Measurements from ENCODE around the gene MAN2C1. TPM values are rescaled to one million over a fixed set of nuclear protein-coding genes. Genes with fewer than 3 reads are reported as not detected.
"Not testable (repeated sequence)": the region's sequence is repeated elsewhere in the genome, so short reads cannot be mapped to it uniquely, and the experiment has no call there.

MAN2C1 gene
- total and polyA plus RNA-seq, 12 donors = 86.7 to 371 (median 108) TPM

DNA sequence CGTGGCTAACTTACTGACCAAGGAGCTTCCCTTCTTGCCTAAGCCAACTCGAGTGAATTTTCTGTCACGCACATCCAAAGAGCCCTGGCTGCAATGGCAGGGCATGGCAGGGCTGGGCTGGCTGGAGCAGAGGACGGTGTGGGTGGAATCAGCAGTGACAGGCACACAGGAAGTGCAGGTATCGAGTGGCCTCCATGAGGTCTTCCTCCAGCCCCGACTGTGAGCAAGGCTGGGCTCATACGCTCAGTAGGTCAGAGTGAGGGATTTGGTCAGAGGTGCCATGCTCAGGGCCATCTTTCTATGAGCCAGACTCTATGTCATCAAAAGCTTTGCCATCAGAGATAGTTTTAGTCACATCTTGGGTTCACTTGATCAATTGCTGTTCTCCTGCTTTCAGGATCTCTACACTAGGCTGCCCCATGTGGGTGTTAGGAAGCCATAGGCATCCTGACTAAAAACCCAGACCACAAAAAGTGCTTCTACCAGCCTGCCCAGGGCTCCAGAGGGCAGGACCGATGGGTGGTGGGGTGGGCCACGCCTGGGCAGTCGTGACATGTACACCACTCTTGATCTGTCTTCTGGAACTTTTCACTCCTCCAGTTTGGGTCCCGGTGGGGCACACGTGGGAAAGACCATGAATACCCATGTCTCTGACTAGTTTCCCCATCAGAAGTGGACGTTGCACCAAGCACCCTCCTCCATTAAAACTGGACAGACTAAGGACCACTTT lies 55.1 kb downstream of the MAN2C1 start:
- 81 to 86% methylated on average over 13 of the region's 13 CpGs for WGBS, 2 donors
- Histone ChIP-seq H3K4me1 (no peaks in the 10 kb centered on the region), H3K27ac (no peak overlapping the region), H3K9me3 (no peaks in the 10 kb centered on the region), H3K4me3 (no peak overlapping the region), H3K27me3 (peaks cover 0 to 19% (median 8%) of the 10 kb centered on the region in 7 donors), H3K36me3 (no peaks in the 10 kb centered on the region)
- TF ChIP-seq, protein P1, sequence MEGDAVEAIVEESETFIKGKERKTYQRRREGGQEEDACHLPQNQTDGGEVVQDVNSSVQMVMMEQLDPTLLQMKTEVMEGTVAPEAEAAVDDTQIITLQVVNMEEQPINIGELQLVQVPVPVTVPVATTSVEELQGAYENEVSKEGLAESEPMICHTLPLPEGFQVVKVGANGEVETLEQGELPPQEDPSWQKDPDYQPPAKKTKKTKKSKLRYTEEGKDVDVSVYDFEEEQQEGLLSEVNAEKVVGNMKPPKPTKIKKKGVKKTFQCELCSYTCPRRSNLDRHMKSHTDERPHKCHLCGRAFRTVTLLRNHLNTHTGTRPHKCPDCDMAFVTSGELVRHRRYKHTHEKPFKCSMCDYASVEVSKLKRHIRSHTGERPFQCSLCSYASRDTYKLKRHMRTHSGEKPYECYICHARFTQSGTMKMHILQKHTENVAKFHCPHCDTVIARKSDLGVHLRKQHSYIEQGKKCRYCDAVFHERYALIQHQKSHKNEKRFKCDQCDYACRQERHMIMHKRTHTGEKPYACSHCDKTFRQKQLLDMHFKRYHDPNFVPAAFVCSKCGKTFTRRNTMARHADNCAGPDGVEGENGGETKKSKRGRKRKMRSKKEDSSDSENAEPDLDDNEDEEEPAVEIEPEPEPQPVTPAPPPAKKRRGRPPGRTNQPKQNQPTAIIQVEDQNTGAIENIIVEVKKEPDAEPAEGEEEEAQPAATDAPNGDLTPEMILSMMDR (IDR thresholded peaks at IDR 0.05) = no peak
- ATAC-seq (no peak), DNase-seq (no peak)
- intact Hi-C loops (cut with DNase I) = loop anchor here in 1 of 10 donors (10.0 kb wide), 2 partner anchors 68 to 98 kb away; no protein-coding TSS in a partner anchor

DNA sequence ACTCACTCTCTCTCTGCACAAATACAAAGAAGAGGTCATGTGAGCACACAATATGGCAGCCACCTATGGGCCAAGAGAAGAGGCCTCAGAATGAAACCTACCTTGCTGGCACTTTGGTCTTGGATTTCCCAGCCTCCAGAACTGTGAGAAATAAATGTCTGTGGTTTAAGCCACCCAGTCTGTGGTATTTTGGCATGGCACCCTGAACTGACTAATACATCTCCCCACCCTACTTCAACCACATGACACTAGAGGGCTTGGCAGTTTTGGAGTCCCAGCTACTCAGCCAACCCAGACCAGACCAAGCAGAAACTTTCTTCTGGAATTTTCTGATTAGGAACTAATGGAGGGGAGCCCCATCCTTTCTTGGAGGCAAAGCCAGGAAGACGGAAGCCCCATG lies 55.9 kb downstream of the MAN2C1 start:
- not testable (repeated sequence) for H3K27ac ChIP-seq

DNA sequence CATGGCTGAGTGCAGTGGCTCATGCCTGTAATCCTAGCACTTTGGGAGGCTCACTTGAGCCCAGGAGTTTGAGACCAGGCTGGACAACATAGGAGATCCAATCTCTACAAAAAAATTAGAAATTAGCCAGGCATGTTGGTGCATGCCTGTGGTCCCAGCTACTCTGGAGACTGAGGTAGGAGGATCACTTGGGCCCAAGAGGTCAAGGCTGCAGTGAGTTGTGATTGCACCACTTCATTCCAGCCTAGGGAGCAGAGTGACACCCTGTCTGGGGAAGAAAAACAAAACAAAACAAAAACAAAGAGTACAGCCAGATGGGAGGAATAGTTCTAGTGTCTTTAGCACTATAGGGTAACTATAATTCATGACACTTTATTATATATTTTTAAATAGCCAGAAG lies 58.7 kb downstream of the MAN2C1 start:
- Histone ChIP-seq H3K27me3 (peaks cover 0 to 50% (median 31%) of the 10 kb centered on the region in 7 donors), H3K4me1 (no peaks in the 10 kb centered on the region), H3K4me3 (no peak overlapping the region), H3K9me3 (no peaks in the 10 kb centered on the region), H3K27ac (no peak overlapping the region), H3K36me3 (no peaks in the 10 kb centered on the region)
- no peak for DNase-seq
- TF ChIP-seq, protein P1 (IDR thresholded peaks at IDR 0.05) = no peak
- intact Hi-C loops (cut with DNase I) = loop anchor here in 4 of 10 donors (10.0 kb wide), 3 partner anchors 65 to 295 kb away; no protein-coding TSS in a partner anchor
- no peak for ATAC-seq

More for the DNA sequence above, 55.9 kb downstream of the MAN2C1 start:
- H3K4me3 ChIP-seq, H3K9me3 ChIP-seq, ATAC-seq, H3K36me3 ChIP-seq, DNase-seq, H3K4me1 ChIP-seq: not testable (repeated sequence)
- peaks cover 0 to 25% (median 14%) of the 10 kb centered on the region in 7 donors for H3K27me3 ChIP-seq
- 92% methylated on average over 1 of the region's 1 CpG for WGBS, 2 donors
- intact Hi-C loops (cut with DNase I) = loop anchor here in 1 of 10 donors (10.0 kb wide), 2 partner anchors 68 to 98 kb away; no protein-coding TSS in a partner anchor

DNA sequence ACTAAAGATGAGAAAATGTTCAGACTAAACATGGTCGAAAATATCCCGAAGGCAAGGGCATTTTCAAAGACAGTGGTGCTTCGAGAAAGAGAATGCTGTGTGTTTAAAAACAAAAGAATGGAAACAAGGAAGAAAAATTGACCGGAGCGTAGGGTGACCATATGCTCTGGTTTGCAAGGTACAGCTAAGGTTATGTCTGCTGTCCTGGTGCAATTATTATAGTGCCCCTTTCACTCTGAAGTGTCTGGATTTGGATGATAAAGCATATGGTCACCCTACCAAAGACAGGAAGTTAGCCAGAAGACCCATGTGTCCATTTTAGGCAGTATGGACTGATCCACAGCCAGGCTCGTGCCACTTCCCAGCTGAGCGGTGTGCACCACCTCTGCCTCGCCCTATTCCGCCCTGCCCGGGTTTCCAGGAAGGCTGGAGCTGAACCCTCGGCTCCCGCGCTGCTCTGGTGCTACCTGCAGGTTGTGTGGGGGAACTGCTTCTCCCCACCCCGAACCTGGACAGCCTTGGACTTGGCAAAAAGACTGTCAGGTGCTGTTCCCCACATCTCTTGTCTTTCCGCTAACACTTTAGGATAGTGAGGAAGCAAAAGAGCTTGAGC lies 60.5 kb downstream of the MAN2C1 start:
- peaks cover 0 to 57% (median 33%) of the 10 kb centered on the region in 7 donors for H3K27me3 ChIP-seq
- no peaks in the 10 kb centered on the region for H3K36me3 ChIP-seq
- WGBS, 2 donors = 33 to 34% methylated on average over 15 of the region's 15 CpGs
- DNase-seq (peak in 1 of 2 donors; percentile 31), ATAC-seq (peak in 4 of 8 donors; percentile 61 to 71 (median 64))
- no peak overlapping the region for H3K4me3 ChIP-seq
- no peaks in the 10 kb centered on the region for H3K4me1 ChIP-seq
- intact Hi-C loops (cut with DNase I) = loop anchor here in 3 of 10 donors (10.0 kb wide), 2 partner anchors 63 to 293 kb away; no protein-coding TSS in a partner anchor
- no peak overlapping the region for H3K27ac ChIP-seq
- TF ChIP-seq, protein P1 (IDR thresholded peaks at IDR 0.05) = peak in 6 of 9 donors; percentile 12 to 35 (median 29)
- H3K9me3 ChIP-seq = no peaks in the 10 kb centered on the region
